ENCODE results near the gene TAF1. TPM values are rescaled to one million over a fixed set of nuclear protein-coding genes. Genes with fewer than 3 reads are reported as not detected.
A peak's percentile ranks its signal among the peaks of the same experiment; 100 is the strongest.

Gene TAF1
- polyA plus RNA-seq, 1 donor from 2014 or later: 29.5 TPM

DNA sequence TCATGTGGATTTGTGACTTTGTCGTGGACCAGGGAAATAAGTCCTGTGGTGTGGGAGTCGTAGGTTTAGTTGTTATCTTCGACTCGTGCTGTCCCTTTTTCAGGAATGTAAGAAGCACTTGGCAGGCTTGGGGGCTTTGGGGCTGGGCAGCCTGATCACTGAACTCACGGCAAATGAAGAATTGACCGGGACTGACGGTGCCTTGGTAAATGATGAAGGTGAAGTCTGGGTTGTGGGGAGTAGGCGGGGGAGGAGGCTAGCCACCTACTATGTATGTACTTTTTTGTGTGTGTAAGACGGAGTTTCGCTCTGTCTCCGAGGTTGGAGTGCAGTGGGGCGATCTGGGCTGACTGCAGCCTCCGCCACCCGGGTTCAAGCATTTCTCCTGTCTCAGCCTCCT lies 1.2 kb downstream of the TAF1 start:
- Histone ChIP-seq H3K27ac (ENCODE audit: low read length) (peak overlapping the region; percentile 83), H3F3A (ENCODE audit: insufficient read depth, low read length, poor library complexity, severe bottlenecking) (no peaks in the 10 kb centered on the region), H3K9me3 (ENCODE audit: low read length) (no peaks in the 10 kb centered on the region), H3K9ac (ENCODE audit: low read length) (peak overlapping the region; percentile 85), H3K79me2 (replicated peaks; ENCODE audit: insufficient read depth, low read length) (peaks cover 26% of the 10 kb centered on the region), H2AFZ (ENCODE audit: low read depth, low read length) (no peak overlapping the region), H3K4me3 (ENCODE audit: low read length) (peak overlapping the region; percentile 86), H3K36me3 (ENCODE audit: insufficient read depth, low read length) (no peaks in the 10 kb centered on the region), H3K4me2 (ENCODE audit: low read length) (peak overlapping the region; percentile 48), H4K20me1 (ENCODE audit: insufficient read depth) (no peaks in the 10 kb centered on the region), H3K9me2 (ENCODE audit: insufficient read depth, low read length) (no peaks in the 10 kb centered on the region), H3K27me3 (ENCODE audit: insufficient read depth, low read depth, low read length) (no peaks in the 10 kb centered on the region)
- TF ChIP-seq MXI1 (conservative IDR thresholded peaks at IDR 0.05; ENCODE audit: poor library complexity, severe bottlenecking): no peak
- no peak for TF ChIP-seq TAF1 (IDR thresholded peaks at IDR 0.05; ENCODE audit: low read depth)
- no peak for TF ChIP-seq EZH2 (IDR thresholded peaks at IDR 0.05; ENCODE audit: borderline replicate concordance, insufficient read depth, low read length, poor library complexity, severe bottlenecking)
- TF ChIP-seq, protein P1, sequence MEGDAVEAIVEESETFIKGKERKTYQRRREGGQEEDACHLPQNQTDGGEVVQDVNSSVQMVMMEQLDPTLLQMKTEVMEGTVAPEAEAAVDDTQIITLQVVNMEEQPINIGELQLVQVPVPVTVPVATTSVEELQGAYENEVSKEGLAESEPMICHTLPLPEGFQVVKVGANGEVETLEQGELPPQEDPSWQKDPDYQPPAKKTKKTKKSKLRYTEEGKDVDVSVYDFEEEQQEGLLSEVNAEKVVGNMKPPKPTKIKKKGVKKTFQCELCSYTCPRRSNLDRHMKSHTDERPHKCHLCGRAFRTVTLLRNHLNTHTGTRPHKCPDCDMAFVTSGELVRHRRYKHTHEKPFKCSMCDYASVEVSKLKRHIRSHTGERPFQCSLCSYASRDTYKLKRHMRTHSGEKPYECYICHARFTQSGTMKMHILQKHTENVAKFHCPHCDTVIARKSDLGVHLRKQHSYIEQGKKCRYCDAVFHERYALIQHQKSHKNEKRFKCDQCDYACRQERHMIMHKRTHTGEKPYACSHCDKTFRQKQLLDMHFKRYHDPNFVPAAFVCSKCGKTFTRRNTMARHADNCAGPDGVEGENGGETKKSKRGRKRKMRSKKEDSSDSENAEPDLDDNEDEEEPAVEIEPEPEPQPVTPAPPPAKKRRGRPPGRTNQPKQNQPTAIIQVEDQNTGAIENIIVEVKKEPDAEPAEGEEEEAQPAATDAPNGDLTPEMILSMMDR (IDR thresholded peaks at IDR 0.05; ENCODE audit: poor library complexity, severe bottlenecking): no peak
- no peak for TF ChIP-seq EP300 (conservative IDR thresholded peaks at IDR 0.05; ENCODE audit: poor library complexity, severe bottlenecking)
- TF ChIP-seq RAD21 (conservative IDR thresholded peaks at IDR 0.05): no peak
- no peak for TF ChIP-seq POLR2AphosphoS5 (IDR thresholded peaks at IDR 0.05)
- TF ChIP-seq, protein P2, sequence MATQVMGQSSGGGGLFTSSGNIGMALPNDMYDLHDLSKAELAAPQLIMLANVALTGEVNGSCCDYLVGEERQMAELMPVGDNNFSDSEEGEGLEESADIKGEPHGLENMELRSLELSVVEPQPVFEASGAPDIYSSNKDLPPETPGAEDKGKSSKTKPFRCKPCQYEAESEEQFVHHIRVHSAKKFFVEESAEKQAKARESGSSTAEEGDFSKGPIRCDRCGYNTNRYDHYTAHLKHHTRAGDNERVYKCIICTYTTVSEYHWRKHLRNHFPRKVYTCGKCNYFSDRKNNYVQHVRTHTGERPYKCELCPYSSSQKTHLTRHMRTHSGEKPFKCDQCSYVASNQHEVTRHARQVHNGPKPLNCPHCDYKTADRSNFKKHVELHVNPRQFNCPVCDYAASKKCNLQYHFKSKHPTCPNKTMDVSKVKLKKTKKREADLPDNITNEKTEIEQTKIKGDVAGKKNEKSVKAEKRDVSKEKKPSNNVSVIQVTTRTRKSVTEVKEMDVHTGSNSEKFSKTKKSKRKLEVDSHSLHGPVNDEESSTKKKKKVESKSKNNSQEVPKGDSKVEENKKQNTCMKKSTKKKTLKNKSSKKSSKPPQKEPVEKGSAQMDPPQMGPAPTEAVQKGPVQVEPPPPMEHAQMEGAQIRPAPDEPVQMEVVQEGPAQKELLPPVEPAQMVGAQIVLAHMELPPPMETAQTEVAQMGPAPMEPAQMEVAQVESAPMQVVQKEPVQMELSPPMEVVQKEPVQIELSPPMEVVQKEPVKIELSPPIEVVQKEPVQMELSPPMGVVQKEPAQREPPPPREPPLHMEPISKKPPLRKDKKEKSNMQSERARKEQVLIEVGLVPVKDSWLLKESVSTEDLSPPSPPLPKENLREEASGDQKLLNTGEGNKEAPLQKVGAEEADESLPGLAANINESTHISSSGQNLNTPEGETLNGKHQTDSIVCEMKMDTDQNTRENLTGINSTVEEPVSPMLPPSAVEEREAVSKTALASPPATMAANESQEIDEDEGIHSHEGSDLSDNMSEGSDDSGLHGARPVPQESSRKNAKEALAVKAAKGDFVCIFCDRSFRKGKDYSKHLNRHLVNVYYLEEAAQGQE (IDR thresholded peaks at IDR 0.05; ENCODE audit: borderline replicate concordance): no peak
- TF ChIP-seq SMC3 (conservative IDR thresholded peaks at IDR 0.05; ENCODE audit: poor library complexity): no peak

DNA sequence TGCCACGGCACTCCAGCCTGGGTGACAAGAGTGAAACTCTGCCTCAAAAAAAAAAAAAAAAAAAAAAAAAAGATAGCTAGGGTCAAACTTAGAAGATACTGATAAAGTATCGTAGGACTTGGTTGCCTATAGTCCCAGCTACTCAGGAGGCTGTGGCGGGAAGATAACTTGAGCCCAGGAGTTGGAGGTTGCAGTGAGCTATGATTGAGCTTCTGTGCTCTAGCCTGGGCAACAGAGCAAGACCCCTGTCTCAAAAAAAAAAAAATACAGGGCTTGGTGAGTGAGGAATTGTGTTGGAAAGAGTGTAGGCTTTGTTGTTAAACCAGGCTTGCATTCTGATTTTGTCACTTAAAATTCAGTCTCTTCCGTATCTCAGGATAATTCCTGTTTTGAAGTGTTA lies 6.2 kb downstream of the TAF1 start:
- Histone ChIP-seq H3K9ac (ENCODE audit: low read length) (no peak overlapping the region), H2AFZ (ENCODE audit: low read depth, low read length) (no peak overlapping the region), H4K20me1 (ENCODE audit: insufficient read depth) (no peaks in the 10 kb centered on the region), H3K4me3 (ENCODE audit: low read length) (no peak overlapping the region), H3K9me2 (ENCODE audit: insufficient read depth, low read length) (no peaks in the 10 kb centered on the region), H3K79me2 (replicated peaks; ENCODE audit: insufficient read depth, low read length) (peaks cover 26% of the 10 kb centered on the region), H3K36me3 (ENCODE audit: insufficient read depth, low read length) (no peaks in the 10 kb centered on the region), H3K27ac (ENCODE audit: low read length) (no peak overlapping the region), H3K27me3 (ENCODE audit: insufficient read depth, low read depth, low read length) (no peaks in the 10 kb centered on the region), H3K4me2 (ENCODE audit: low read length) (no peak overlapping the region), H3F3A (ENCODE audit: insufficient read depth, low read length, poor library complexity, severe bottlenecking) (no peaks in the 10 kb centered on the region), H3K9me3 (ENCODE audit: low read length) (no peaks in the 10 kb centered on the region)
- TF ChIP-seq EP300 (conservative IDR thresholded peaks at IDR 0.05; ENCODE audit: poor library complexity, severe bottlenecking) (no peak), EZH2 (IDR thresholded peaks at IDR 0.05; ENCODE audit: borderline replicate concordance, insufficient read depth, low read length, poor library complexity, severe bottlenecking) (no peak), SMC3 (conservative IDR thresholded peaks at IDR 0.05; ENCODE audit: poor library complexity) (no peak)
- TF ChIP-seq, protein P2 (IDR thresholded peaks at IDR 0.05; ENCODE audit: borderline replicate concordance): no peak

All from neural cell (in vitro differentiated cells).